ENCODE measurements around the gene ATP2A2.
A peak's percentile ranks its signal among the peaks of the same experiment; 100 is the strongest.

GRCh38 chr12:110279566-110280375 is 1.3 kb upstream of the ATP2A2 start:
- no peak for TF ChIP-seq EP300 (IDR thresholded peaks at IDR 0.05; ENCODE audit: borderline replicate concordance in 1 of 2, low read depth in 2 of 2, low read length in 2 of 2)
- TF ChIP-seq GABPA (IDR thresholded peaks at IDR 0.05; ENCODE audit: borderline replicate concordance, insufficient read depth, low read length), result no peak
- TF ChIP-seq EZH2 (IDR thresholded peaks at IDR 0.05; ENCODE audit: low read depth, low read length, severe bottlenecking), result no peak
- 0 out of 2 replicates have a peak, but pooled peaks have one; percentile 15 for TF ChIP-seq MAX (IDR thresholded peaks at IDR 0.05)
- no peak for TF ChIP-seq SAP30 (IDR thresholded peaks at IDR 0.05; ENCODE audit: insufficient read depth, insufficient replicate concordance, low read length)
- TF ChIP-seq ATF2 (IDR thresholded peaks at IDR 0.05; ENCODE audit: low read length), result no peak
- TF ChIP-seq CTCF (IDR thresholded peaks at IDR 0.05; ENCODE audit: control extremely low read depth in 1 of 3, insufficient read depth in 1 of 3, low read depth in 1 of 3, low read length in 3 of 3), result no peak
- no peak for TF ChIP-seq SIN3A (conservative IDR thresholded peaks at IDR 0.05 in 1 of 2, IDR thresholded peaks at IDR 0.05 in 1 of 2; ENCODE audit: low read depth in 1 of 2, low read length in 2 of 2)
- TF ChIP-seq TAF1 (IDR thresholded peaks at IDR 0.05; ENCODE audit: low read depth, low read length), result no peak
- TF ChIP-seq FOSL1 (IDR thresholded peaks at IDR 0.05; ENCODE audit: insufficient read depth, low read depth, low read length), result no peak
- no peak for TF ChIP-seq NRF1 (IDR thresholded peaks at IDR 0.05; ENCODE audit: low read depth, low read length)
